ENCODE data around the gene ZFYVE1. TPM values are rescaled to one million over a fixed set of nuclear protein-coding genes. Genes with fewer than 3 reads are reported as not detected.
"Not testable (repeated sequence)": the region's sequence is repeated elsewhere in the genome, so short reads cannot be mapped to it uniquely, and the experiment has no call there.

Gene ZFYVE1
- total RNA-seq, 1 donor from 2014 or later, result 14.4 TPM

DNA sequence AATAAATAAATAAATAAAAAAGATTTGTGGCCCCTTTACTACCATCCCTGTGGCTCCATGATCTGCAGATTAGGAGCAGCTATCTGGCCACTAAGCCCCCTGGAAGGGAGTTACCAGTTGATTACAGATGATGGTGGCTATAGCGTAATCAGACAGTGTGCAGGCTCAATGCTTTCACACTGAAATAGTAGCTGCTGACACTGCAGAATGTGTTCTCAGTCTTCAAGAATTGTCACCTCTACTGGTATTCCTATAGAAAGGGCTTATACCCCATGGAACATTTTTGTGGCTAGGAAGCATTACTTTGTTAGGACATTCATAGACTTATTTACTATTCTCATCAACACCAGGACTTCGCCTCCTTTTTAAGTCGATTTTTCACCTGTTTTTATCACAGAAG is 69.7 kb downstream of the ZFYVE1 start:
- intact Hi-C loops (cut with micrococcal nuclease), result no loop called here
- Histone ChIP-seq H3K27me3 (ENCODE audit: low read depth) (no peaks in the 10 kb centered on the region), H3K4me1 (no peaks in the 10 kb centered on the region), H3K4me3 (no peak overlapping the region), H3K27ac (replicated peaks) (no peak overlapping the region), H3K36me3 (peaks cover 70% of the 10 kb centered on the region), H3K9me3 (replicated peaks) (no peaks in the 10 kb centered on the region)
- DNase-seq, result no peak
- TF ChIP-seq, protein P1, sequence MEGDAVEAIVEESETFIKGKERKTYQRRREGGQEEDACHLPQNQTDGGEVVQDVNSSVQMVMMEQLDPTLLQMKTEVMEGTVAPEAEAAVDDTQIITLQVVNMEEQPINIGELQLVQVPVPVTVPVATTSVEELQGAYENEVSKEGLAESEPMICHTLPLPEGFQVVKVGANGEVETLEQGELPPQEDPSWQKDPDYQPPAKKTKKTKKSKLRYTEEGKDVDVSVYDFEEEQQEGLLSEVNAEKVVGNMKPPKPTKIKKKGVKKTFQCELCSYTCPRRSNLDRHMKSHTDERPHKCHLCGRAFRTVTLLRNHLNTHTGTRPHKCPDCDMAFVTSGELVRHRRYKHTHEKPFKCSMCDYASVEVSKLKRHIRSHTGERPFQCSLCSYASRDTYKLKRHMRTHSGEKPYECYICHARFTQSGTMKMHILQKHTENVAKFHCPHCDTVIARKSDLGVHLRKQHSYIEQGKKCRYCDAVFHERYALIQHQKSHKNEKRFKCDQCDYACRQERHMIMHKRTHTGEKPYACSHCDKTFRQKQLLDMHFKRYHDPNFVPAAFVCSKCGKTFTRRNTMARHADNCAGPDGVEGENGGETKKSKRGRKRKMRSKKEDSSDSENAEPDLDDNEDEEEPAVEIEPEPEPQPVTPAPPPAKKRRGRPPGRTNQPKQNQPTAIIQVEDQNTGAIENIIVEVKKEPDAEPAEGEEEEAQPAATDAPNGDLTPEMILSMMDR (IDR thresholded peaks at IDR 0.05; ENCODE audit: borderline replicate concordance), result no peak

DNA sequence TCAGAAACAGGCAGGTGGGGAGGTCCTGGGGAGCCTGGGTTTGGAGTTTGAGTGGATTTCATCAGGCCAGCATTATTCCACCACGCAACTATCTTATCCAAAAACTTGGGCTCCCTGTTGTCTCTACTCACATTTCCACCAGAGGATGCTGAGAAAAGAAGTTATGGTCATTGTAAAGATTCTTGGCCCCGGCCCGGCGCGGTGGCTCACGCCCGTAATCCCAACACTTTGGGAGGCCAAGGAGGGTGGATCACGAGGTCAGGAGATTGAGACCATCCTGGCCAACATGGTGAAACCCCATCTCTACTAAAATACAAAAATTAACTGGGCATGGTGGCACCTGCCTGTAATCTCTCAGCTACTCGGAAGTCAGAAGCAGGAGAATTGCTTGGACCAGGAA is 70.2 kb downstream of the ZFYVE1 start:
- intact Hi-C loops (cut with micrococcal nuclease); H3K27ac ChIP-seq (replicated peaks); H3K9me3 ChIP-seq (replicated peaks); H3K4me3 ChIP-seq; DNase-seq; H3K27me3 ChIP-seq (ENCODE audit: low read depth); H3K4me1 ChIP-seq: not testable (repeated sequence)
- peaks cover 72% of the 10 kb centered on the region for H3K36me3 ChIP-seq

DNA sequence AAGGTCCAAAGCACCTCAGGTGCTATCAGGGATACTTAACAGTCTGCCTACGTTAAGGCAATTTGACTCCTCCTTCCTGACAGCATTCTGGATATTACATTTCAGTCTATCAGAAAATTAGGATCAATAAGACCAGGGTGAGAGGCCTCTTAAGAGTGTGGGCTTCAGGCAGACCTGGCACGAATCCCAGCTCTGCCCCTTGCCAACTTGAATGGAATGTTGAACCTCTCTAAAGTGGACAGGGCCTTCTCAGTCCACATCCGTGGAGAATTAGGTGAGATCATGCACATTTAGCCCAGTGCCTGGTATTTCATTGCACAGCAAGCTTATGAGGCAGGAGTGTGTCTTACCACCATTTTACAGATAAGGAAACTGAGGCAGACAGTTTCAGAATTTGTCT is 74.7 kb downstream of the ZFYVE1 start:
- DNase-seq, result no peak
- no peak overlapping the region for H3K27ac ChIP-seq (replicated peaks)
- no peaks in the 10 kb centered on the region for H3K4me1 ChIP-seq
- H3K27me3 ChIP-seq (ENCODE audit: low read depth), result no peaks in the 10 kb centered on the region
- H3K4me3 ChIP-seq, result no peak overlapping the region
- peaks cover 38% of the 10 kb centered on the region for H3K36me3 ChIP-seq
- no peaks in the 10 kb centered on the region for H3K9me3 ChIP-seq (replicated peaks)
- TF ChIP-seq, protein P1 (IDR thresholded peaks at IDR 0.05; ENCODE audit: borderline replicate concordance), result no peak
- intact Hi-C loops (cut with micrococcal nuclease), result no loop called here

DNA sequence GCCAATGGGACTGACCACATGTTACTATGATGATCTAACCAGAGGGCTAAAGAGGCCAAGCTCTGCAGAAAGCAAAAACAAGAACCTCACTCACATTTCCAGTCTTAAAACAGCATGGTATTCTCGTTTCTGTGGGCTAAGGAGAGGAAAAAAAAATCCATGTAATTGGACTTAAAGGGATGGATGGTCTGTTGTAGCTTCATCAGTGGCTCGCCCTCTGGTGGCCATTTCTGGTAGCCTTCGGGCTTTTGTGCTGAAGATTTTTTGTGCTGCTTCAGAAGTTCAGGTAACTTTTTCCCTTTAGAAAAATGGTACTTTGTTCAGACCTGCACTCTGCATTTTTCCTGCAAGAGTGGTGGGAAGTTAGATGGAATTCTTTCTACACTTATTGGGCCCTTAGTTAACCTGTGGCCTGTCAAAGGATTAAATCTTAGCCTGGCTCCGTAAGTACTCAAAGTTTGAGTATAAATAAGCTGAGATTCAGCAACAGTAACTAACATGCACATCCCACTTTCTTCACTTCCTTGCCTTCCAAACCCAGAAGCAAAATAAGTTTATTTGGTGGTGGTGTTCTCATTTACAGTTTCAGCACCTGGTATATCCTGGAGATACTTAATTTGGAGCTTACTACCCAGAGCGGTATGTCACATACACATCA is 78.3 kb downstream of the ZFYVE1 start:
- TF ChIP-seq, protein P1 (IDR thresholded peaks at IDR 0.05; ENCODE audit: borderline replicate concordance), result peak; percentile 93
- peaks cover 20% of the 10 kb centered on the region for H3K36me3 ChIP-seq
- no peaks in the 10 kb centered on the region for H3K4me1 ChIP-seq
- peak; percentile 59 for DNase-seq
- no peaks in the 10 kb centered on the region for H3K27me3 ChIP-seq (ENCODE audit: low read depth)
- no peak overlapping the region for H3K27ac ChIP-seq (replicated peaks)
- H3K9me3 ChIP-seq (replicated peaks), result no peaks in the 10 kb centered on the region
- H3K4me3 ChIP-seq, result no peak overlapping the region
- intact Hi-C loops (cut with micrococcal nuclease), result no loop called here

DNA sequence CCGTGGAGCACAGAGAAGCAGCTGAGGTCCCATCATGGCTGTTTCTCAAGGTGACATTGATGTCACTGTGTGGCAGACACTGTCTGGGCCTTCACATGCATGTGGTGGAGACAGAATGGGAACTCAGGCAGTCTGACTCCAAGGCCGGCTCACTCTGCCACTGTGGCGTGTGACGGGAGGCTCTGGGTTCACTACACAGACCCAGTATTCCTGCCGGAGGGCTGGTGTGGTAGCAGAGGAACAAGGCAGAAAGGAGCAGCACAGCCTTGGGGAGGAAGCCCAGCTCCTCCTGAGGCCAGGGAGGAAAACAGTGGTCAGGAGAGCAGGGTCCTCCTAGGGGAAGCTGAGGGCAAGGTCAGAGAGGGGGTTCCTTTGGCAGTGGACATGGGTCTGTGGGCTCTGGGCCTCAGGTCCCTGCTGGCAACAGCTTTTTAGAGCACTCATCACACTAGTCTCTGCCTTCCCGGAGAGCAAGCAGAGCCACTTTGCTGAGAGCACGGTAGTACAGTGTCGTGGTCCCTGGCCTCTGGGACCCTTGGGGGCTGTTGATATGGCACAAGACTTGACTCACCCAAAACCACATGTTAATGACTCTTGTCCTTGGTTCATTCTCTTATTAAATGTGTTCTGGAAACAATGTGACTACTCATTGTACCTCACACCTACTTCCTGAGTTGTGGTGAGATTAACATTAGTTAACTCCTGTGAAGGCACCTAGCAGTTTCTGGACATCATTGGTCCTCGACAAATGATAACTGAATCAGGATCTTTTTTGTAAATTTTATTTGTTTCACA is 79.3 kb downstream of the ZFYVE1 start:
- DNase-seq, result no peak
- H3K4me1 ChIP-seq, result no peaks in the 10 kb centered on the region
- TF ChIP-seq, protein P1 (IDR thresholded peaks at IDR 0.05; ENCODE audit: borderline replicate concordance), result no peak
- H3K27me3 ChIP-seq (ENCODE audit: low read depth), result no peaks in the 10 kb centered on the region
- H3K36me3 ChIP-seq, result peaks cover 31% of the 10 kb centered on the region
- H3K27ac ChIP-seq (replicated peaks), result no peak overlapping the region
- no peak overlapping the region for H3K4me3 ChIP-seq
- H3K9me3 ChIP-seq (replicated peaks), result no peaks in the 10 kb centered on the region
- intact Hi-C loops (cut with micrococcal nuclease), result no loop called here

DNA sequence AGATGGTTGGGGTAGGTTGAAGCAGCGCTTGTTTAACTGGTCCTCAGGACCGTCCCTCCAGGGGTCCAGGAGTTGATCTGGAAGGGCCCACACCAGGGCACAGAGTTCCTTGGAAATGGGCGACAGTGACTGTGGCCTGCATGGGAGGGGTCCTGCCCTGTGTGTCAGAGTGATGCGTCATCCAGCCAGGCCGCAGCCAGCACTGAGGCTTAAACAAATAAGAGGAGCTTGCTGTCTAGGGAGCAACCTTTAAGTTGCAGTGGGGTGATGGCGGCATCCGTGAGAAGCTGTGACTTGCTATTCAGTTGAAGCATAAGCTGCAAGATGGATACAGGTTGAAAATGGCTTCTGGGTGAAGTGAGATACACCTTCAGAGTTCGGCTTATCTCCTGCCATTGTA is 80.4 kb downstream of the ZFYVE1 start:
- intact Hi-C loops (cut with micrococcal nuclease), result no loop called here

More for the DNA sequence above, 80.4 kb downstream of the ZFYVE1 start:
- H3K4me3 ChIP-seq, result no peak overlapping the region
- DNase-seq, result no peak
- no peaks in the 10 kb centered on the region for H3K9me3 ChIP-seq (replicated peaks)
- peaks cover 36% of the 10 kb centered on the region for H3K36me3 ChIP-seq
- no peaks in the 10 kb centered on the region for H3K4me1 ChIP-seq
- H3K27ac ChIP-seq (replicated peaks), result no peak overlapping the region
- H3K27me3 ChIP-seq (ENCODE audit: low read depth), result no peaks in the 10 kb centered on the region
- TF ChIP-seq, protein P1 (IDR thresholded peaks at IDR 0.05; ENCODE audit: borderline replicate concordance), result no peak
